Raji (cell line): ENCODE measurements around the gene COPE.

ENCODE experiments used
- POLR2A ChIP-seq: IDR thresholded peaks from 2 replicates; pipeline ENCODE4 v1.6.1; 2011; ENCODE audit warnings: low read depth, low read length, control low read depth; ENCODE audit not compliant: insufficient read depth

Gene COPE

GRCh38 chr19:18919086-18919899, at the start of gene COPE, which contains the start of gene DDX49:
Gene COPE (minus strand): TSS chr19:18919387. CDS start chr19:18919348, 39 bp downstream.
Gene DDX49 (plus strand): TSS chr19:18919715. CDS start chr19:18919742, 27 bp downstream.
- TF ChIP-seq POLR2A = peak; percentile 84

GRCh38 chr19:18967358-18968146, 48.4 kb upstream of the COPE start:
- TF ChIP-seq POLR2A = no peak

GRCh38 chr19:18966307-18966706, 47.1 kb upstream of the COPE start:
- TF ChIP-seq POLR2A = no peak

- TF ChIP-seq POLR2A = no peak
Measured at GRCh38 chr19:18964121-18964520, 44.9 kb upstream of the COPE start.

- TF ChIP-seq POLR2A = no peak
Measured at GRCh38 chr19:18961767-18962620, 42.8 kb upstream of the COPE start.

GRCh38 chr19:18960370-18960769, 41.2 kb upstream of the COPE start:
- TF ChIP-seq POLR2A = no peak

- TF ChIP-seq POLR2A = no peak
Measured at GRCh38 chr19:18955042-18955441, 35.9 kb upstream of the COPE start.

GRCh38 chr19:18954094-18954493, 34.9 kb upstream of the COPE start:
- no peak for TF ChIP-seq POLR2A

- TF ChIP-seq POLR2A = no peak
Measured at GRCh38 chr19:18951721-18952281, 32.6 kb upstream of the COPE start.

GRCh38 chr19:18949858-18950257, 30.7 kb upstream of the COPE start:
- TF ChIP-seq POLR2A = no peak

GRCh38 chr19:18948976-18949356, 29.8 kb upstream of the COPE start:
- no peak for TF ChIP-seq POLR2A

- TF ChIP-seq POLR2A = no peak
Measured at GRCh38 chr19:18948075-18948975, 29.1 kb upstream of the COPE start.

GRCh38 chr19:18946918-18947317, 27.7 kb upstream of the COPE start:
- no peak for TF ChIP-seq POLR2A

- TF ChIP-seq POLR2A = no peak
Measured at GRCh38 chr19:18946335-18946734, 27.1 kb upstream of the COPE start.
